Stomach (tissue), 4 donors: ENCODE results near the gene PTPRE.

Experiments used
- CTCF ChIP-seq, 7 experiments: fragments of 450-650 bp in 4 of 7; fragments of 200-600 bp in 3 of 7; sonication (generic) in 3 of 7; IDR thresholded peaks; one replicate each; pipeline ENCODE4 v1.5.1; 2016 to 2019; ENCODE audit warnings: antibody characterized with exemption in 7 of 7, control low read depth in 2 of 7, mild to moderate bottlenecking in 1 of 7
- EP300 ChIP-seq: sonication (generic); formaldehyde crosslinking; IDR thresholded peaks from one replicate; pipeline ENCODE4 v1.6.1; 2017; ENCODE audit warnings: antibody characterized with exemption
- POLR2A ChIP-seq, 4 donors: fragments of 450-650 bp; IDR thresholded peaks; one replicate each; pipeline ENCODE4 v1.6.1; 2016; ENCODE audit warnings: antibody characterized with exemption in 4 of 4, control low read depth in 2 of 4, mild to moderate bottlenecking in 1 of 4, moderate library complexity in 1 of 4
- POLR2AphosphoS5 ChIP-seq, 3 donors: sonication (generic); formaldehyde crosslinking; IDR thresholded peaks; one replicate each; pipeline ENCODE4 v1.6.1; 2016; ENCODE audit warnings: antibody characterized with exemption in 3 of 3

- TF ChIP-seq POLR2A (IDR thresholded peaks at IDR 0.05) = no peak
- no peak for TF ChIP-seq CTCF (IDR thresholded peaks at IDR 0.05)
- no peak for TF ChIP-seq POLR2AphosphoS5 (IDR thresholded peaks at IDR 0.05)
- TF ChIP-seq EP300 = no peak
Observed at GRCh38 chr10:127952918-127953317, 46.0 kb downstream of the PTPRE start.
